CD14-positive monocyte (primary cell): ENCODE measurements around the gene DENND11. TPM values are rescaled to one million over a fixed set of nuclear protein-coding genes. Genes with fewer than 3 reads are reported as not detected.

Source experiments
- DNase-seq, 3 donors: peaks; one replicate each; pipeline ENCODE4 v3.0.0-alpha.2; 2011 to 2022
- H2AFZ ChIP-seq: 2 replicates; pipeline ENCODE4 v1.6.0; 2012; ENCODE audit warnings: mild to moderate bottlenecking, low read depth, low read length, inconsistent platforms; ENCODE audit not compliant: insufficient read depth, poor library complexity, severe bottlenecking
- H3K27ac ChIP-seq, 2 donors: 1 replicate in 1 of 2; 2 replicates in 1 of 2; pipeline ENCODE4 v1.5.1; 2012 to 2013; ENCODE audit warnings: low read length in 2 of 2, control low read depth in 1 of 2, inconsistent platforms in 1 of 2, low read depth in 1 of 2, mild to moderate bottlenecking in 1 of 2
- H3K27me3 ChIP-seq, 2 donors: one replicate each; pipeline versions ENCODE4 v1.6.0 to v1.6.1; 2011 to 2013; ENCODE audit warnings: low read length in 2 of 2; ENCODE audit not compliant: control insufficient read depth in 2 of 2, insufficient read depth in 2 of 2
- H3K36me3 ChIP-seq, 2 donors: replicated peaks in 1 of 2; 1 replicate in 1 of 2; 2 replicates in 1 of 2; pipeline versions ENCODE4 v1.5.1 to v1.6.1; 2012 to 2013; ENCODE audit warnings: low read length in 2 of 2, control low read depth in 1 of 2, inconsistent platforms in 1 of 2, mild to moderate bottlenecking in 1 of 2; ENCODE audit not compliant: insufficient read depth in 2 of 2, control insufficient read depth in 1 of 2
- H3K4me1 ChIP-seq, 2 donors: 1 replicate in 1 of 2; 2 replicates in 1 of 2; pipeline versions ENCODE4 v1.5.1 to v1.6.1; 2012 to 2013; ENCODE audit warnings: low read length in 2 of 2, control low read depth in 1 of 2, inconsistent platforms in 1 of 2, mild to moderate bottlenecking in 1 of 2, moderate library complexity in 1 of 2; ENCODE audit not compliant: insufficient read depth in 2 of 2, control insufficient read depth in 1 of 2
- H3K4me2 ChIP-seq: replicated peaks from 2 replicates; pipeline ENCODE3; 2012; ENCODE audit warnings: low read length, moderate library complexity, mild to moderate bottlenecking; ENCODE audit not compliant: poor library complexity, severe bottlenecking; ENCODE audit errors: extremely low read depth
- H3K4me3 ChIP-seq, 3 experiments: fragments of 200-600 bp in 1 of 3; sonication (generic) in 1 of 3; replicated peaks in 1 of 3; 1 replicate in 2 of 3; 2 replicates in 1 of 3; pipeline ENCODE4 v1.5.1; 2011 to 2013; ENCODE audit warnings: low read length in 3 of 3, mild to moderate bottlenecking in 3 of 3, control low read depth in 2 of 3, low read depth in 2 of 3, inconsistent platforms in 1 of 3, moderate library complexity in 1 of 3
- H3K79me2 ChIP-seq: 2 replicates; pipeline ENCODE4 v1.6.0; 2012; ENCODE audit warnings: mild to moderate bottlenecking, control low read depth, inconsistent platforms, low read length, moderate library complexity; ENCODE audit not compliant: insufficient read depth
- H3K9ac ChIP-seq: 2 replicates; pipeline ENCODE4 v1.6.0; 2017; ENCODE audit warnings: low read length, mild to moderate bottlenecking; ENCODE audit not compliant: insufficient read depth, poor library complexity, severe bottlenecking
- H3K9me3 ChIP-seq, 2 donors: replicated peaks in 1 of 2; 1 replicate in 1 of 2; 2 replicates in 1 of 2; pipeline versions ENCODE4 v1.5.1 to v1.6.1; 2012 to 2013; ENCODE audit warnings: low read length in 2 of 2, control low read depth in 1 of 2; ENCODE audit not compliant: control insufficient read depth in 1 of 2, insufficient read depth in 1 of 2
- H4K20me1 ChIP-seq: 2 replicates; pipeline ENCODE4 v1.6.0; 2012; ENCODE audit warnings: mild to moderate bottlenecking, low read length, control low read depth, moderate library complexity; ENCODE audit not compliant: insufficient read depth
- H3K27ac Mint-ChIP-seq, 7 donors: one replicate each; pipeline ENCODE4 v1.8.0; 2020; ENCODE audit warnings: mild to moderate bottlenecking in 7 of 7, mixed read lengths in 7 of 7, moderate library complexity in 6 of 7, inconsistent platforms in 2 of 7
- H3K27me3 Mint-ChIP-seq, 3 donors: one replicate each; pipeline ENCODE4 v1.8.0; 2021 to 2022; ENCODE audit warnings: low read depth in 3 of 3, mild to moderate bottlenecking in 3 of 3, mixed read lengths in 3 of 3, moderate library complexity in 3 of 3, inconsistent platforms in 1 of 3
- H3K36me3 Mint-ChIP-seq, 2 donors: one replicate each; pipeline ENCODE4 v1.8.0; 2020; ENCODE audit warnings: mixed read lengths in 2 of 2, inconsistent platforms in 1 of 2, mild to moderate bottlenecking in 1 of 2
- H3K4me1 Mint-ChIP-seq: one replicate; pipeline ENCODE4 v1.8.0; 2020; ENCODE audit warnings: mild to moderate bottlenecking, mixed read lengths
- H3K4me3 Mint-ChIP-seq, 2 donors: one replicate each; pipeline ENCODE4 v1.8.0; 2020; ENCODE audit warnings: mild to moderate bottlenecking in 2 of 2, mixed read lengths in 2 of 2, moderate library complexity in 1 of 2
- H3K9me3 Mint-ChIP-seq, 7 donors: one replicate each; pipeline ENCODE4 v1.8.0; 2020 to 2022; ENCODE audit warnings: mixed read lengths in 7 of 7, mild to moderate bottlenecking in 6 of 7, moderate library complexity in 6 of 7, inconsistent platforms in 2 of 7
- WGBS: methylation state at CpG from one replicate; pipeline ENCODE4 v1.1.5; 2013; ENCODE audit warnings: missing lambda C conversion rate; ENCODE audit not compliant: insufficient coverage; 5-methylcytosine and 5-hydroxymethylcytosine counted together
- intact Hi-C, 2 donors: fragments of 100-400 bp; cut with micrococcal nuclease; formaldehyde crosslinking; loops; one replicate each; pipeline versions ENCODE4 v1.15.0 to v1.15.1; 2023
- polyA plus RNA-seq, 3 donors: library from polyadenylated mRNA; depleted of rRNA in 1 of 3; unstranded in 2 of 3; stranded (reverse) in 1 of 3; fragments of 300-500 nt in 2 of 3; fragments of >200 nt in 1 of 3; fragmentation: Illumina TruSeq in 2 of 3; gene quantifications; 1 replicate in 2 of 3; 2 replicates in 1 of 3; pipeline ENCODE4 v1.2.3, GENCODE V29; 2012 to 2021
- TF ChIP-seq, protein P1 (sequence below): fragments of 200-600 bp; IDR thresholded peaks from one replicate; pipeline ENCODE4 v1.8.0; 2022; ENCODE audit warnings: antibody characterized with exemption, mild to moderate bottlenecking

The DENND11 gene
- polyA plus RNA-seq, 3 donors = 1.4 to 4.7 (median 1.9) TPM

DNA sequence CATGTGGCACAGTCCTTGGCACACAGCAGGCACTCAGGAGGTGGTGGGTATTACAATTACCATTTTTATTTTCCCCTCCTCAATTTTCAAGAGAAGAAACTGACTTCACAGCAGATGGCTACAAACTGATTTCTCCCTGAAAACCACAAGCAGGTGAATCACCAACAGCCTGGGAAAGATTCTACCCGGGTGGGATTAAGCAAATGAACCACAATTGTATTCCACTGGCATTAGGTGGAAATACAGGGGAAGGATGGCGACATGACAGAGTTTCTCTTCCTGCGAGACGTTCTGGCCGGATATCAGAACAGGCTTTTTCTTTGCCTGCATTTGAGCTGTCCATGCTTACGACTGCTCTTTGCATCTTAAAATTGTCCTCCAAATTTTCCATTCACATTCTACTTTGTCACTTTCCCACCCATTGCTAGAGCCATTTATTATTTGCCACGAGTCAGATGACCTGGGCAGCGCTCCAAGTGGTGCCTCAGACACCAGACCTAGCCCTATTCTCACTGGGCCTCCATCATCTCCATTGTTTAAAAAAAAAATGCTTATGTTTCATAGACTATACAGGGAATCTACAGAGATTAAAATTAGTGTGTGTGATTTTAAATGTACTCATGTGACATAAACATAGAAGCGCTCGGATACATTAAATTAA is 4.6 kb downstream of the DENND11 start:
- no peak overlapping the region for H3K4me2 ChIP-seq
- no peak overlapping the region for H2AFZ ChIP-seq
- no peak overlapping the region for H3K9ac ChIP-seq
- no peak overlapping the region for H3K27ac ChIP-seq
- peaks cover 47% of the 10 kb centered on the region for H3K4me1 Mint-ChIP-seq
- peaks cover under 1 to 4% of the 10 kb centered on the region in 2 donors for H3K27me3 ChIP-seq
- peak overlapping the region in 1 of 2 donors; percentile 56 for H3K4me3 Mint-ChIP-seq
- H3K9me3 Mint-ChIP-seq = no peaks in the 10 kb centered on the region
- WGBS = 46% methylated on average over 5 of the region's 10 CpGs
- TF ChIP-seq, protein P1, sequence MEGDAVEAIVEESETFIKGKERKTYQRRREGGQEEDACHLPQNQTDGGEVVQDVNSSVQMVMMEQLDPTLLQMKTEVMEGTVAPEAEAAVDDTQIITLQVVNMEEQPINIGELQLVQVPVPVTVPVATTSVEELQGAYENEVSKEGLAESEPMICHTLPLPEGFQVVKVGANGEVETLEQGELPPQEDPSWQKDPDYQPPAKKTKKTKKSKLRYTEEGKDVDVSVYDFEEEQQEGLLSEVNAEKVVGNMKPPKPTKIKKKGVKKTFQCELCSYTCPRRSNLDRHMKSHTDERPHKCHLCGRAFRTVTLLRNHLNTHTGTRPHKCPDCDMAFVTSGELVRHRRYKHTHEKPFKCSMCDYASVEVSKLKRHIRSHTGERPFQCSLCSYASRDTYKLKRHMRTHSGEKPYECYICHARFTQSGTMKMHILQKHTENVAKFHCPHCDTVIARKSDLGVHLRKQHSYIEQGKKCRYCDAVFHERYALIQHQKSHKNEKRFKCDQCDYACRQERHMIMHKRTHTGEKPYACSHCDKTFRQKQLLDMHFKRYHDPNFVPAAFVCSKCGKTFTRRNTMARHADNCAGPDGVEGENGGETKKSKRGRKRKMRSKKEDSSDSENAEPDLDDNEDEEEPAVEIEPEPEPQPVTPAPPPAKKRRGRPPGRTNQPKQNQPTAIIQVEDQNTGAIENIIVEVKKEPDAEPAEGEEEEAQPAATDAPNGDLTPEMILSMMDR = no peak
- H3K27me3 Mint-ChIP-seq = peaks cover 11 to 12% (median 12%) of the 10 kb centered on the region in 3 donors
- peaks cover 5% of the 10 kb centered on the region in 2 donors for H3K36me3 Mint-ChIP-seq
- DNase-seq = no peak
- no peaks in the 10 kb centered on the region for H3K9me3 ChIP-seq
- intact Hi-C loops = no loop called here
- peaks cover 17 to 26% of the 10 kb centered on the region in 2 donors for H3K4me1 ChIP-seq
- no peaks in the 10 kb centered on the region for H3K79me2 ChIP-seq
- no peak overlapping the region for H3K27ac Mint-ChIP-seq
- no peaks in the 10 kb centered on the region for H3K36me3 ChIP-seq
- H3K4me3 ChIP-seq = no peak overlapping the region
- H4K20me1 ChIP-seq = no peaks in the 10 kb centered on the region

GRCh38 chr7:141696348-141696747 is 5.6 kb downstream of the DENND11 start:
- no peak overlapping the region for H2AFZ ChIP-seq
- H3K79me2 ChIP-seq = no peaks in the 10 kb centered on the region
- Mint-ChIP-seq H3K9me3 (no peaks in the 10 kb centered on the region), H3K36me3 (peaks cover 5% of the 10 kb centered on the region in 2 donors), H3K4me3 (no peak overlapping the region), H3K27ac (peak overlapping the region in 3 of 7 donors; percentile 40 to 69 (median 48)), H3K4me1 (peaks cover 46% of the 10 kb centered on the region), H3K27me3 (peaks cover 9 to 10% (median 10%) of the 10 kb centered on the region in 3 donors)
- DNase-seq = no peak
- H3K36me3 ChIP-seq = no peaks in the 10 kb centered on the region
- TF ChIP-seq, protein P1 = no peak
- H3K4me3 ChIP-seq = no peak overlapping the region
- no peak overlapping the region for H3K27ac ChIP-seq
- WGBS = no CpG with 5 or more reads among the region's 2 CpGs
- H3K9ac ChIP-seq = no peak overlapping the region
- no peaks in the 10 kb centered on the region for H4K20me1 ChIP-seq
- no peaks in the 10 kb centered on the region for H3K9me3 ChIP-seq
- no peak overlapping the region for H3K4me2 ChIP-seq
- H3K4me1 ChIP-seq = peaks cover 16 to 24% of the 10 kb centered on the region in 2 donors
- intact Hi-C loops = no loop called here
- H3K27me3 ChIP-seq = peaks cover 0 to 4% of the 10 kb centered on the region in 2 donors
